RWPE2 (cell line): ENCODE measurements around the gene RAB3GAP1.
A peak's percentile ranks its signal among the peaks of the same experiment; 100 is the strongest.

Source experiments
- ATAC-seq: fragments of 200-7000 bp; cut with Tn5 transposase; 3 replicates; pipeline ENCODE4 v1.9.1; 2021; ENCODE audit warnings: low read depth
- DNase-seq: peaks from one replicate; pipeline ENCODE4 v3.0.0-alpha.2; 2020; ENCODE audit warnings: low spot score
- H3K27ac ChIP-seq: fragments of 450-650 bp; 2 replicates; pipeline ENCODE4 v1.5.1; 2017; ENCODE audit warnings: mild to moderate bottlenecking; ENCODE audit not compliant: poor library complexity, severe bottlenecking
- H3K27me3 ChIP-seq: fragments of 250-450 bp; sonication (Bioruptor Pico); 2 replicates; pipeline ENCODE4 v1.5.1; 2021; ENCODE audit warnings: mild to moderate bottlenecking, moderate library complexity; ENCODE audit not compliant: insufficient read depth, poor library complexity, severe bottlenecking
- H3K36me3 ChIP-seq: fragments of 250-450 bp; sonication (Bioruptor Pico); 2 replicates; pipeline ENCODE4 v1.5.1; 2020; ENCODE audit warnings: low read depth, mild to moderate bottlenecking, moderate library complexity
- H3K4me1 ChIP-seq: fragments of 250-450 bp; sonication (Bioruptor Pico); 2 replicates; pipeline ENCODE4 v1.5.1; 2021; ENCODE audit warnings: mild to moderate bottlenecking, moderate library complexity; ENCODE audit not compliant: insufficient read depth, poor library complexity, severe bottlenecking
- H3K4me3 ChIP-seq: fragments of 250-450 bp; sonication (Bioruptor Pico); 2 replicates; pipeline ENCODE4 v1.5.1; 2021; ENCODE audit warnings: mild to moderate bottlenecking, moderate library complexity; ENCODE audit not compliant: severe bottlenecking
- H3K9me3 ChIP-seq: fragments of 250-450 bp; sonication (Bioruptor Pico); 2 replicates; pipeline ENCODE4 v1.5.1; 2021; ENCODE audit warnings: mild to moderate bottlenecking, moderate library complexity; ENCODE audit not compliant: severe bottlenecking
- TF ChIP-seq, protein P1 (sequence below): fragments of 450-650 bp; IDR thresholded peaks from one replicate; pipeline ENCODE4 v1.5.1; 2017; ENCODE audit warnings: mild to moderate bottlenecking, moderate library complexity; ENCODE audit not compliant: poor library complexity, severe bottlenecking

Gene RAB3GAP1

DNA sequence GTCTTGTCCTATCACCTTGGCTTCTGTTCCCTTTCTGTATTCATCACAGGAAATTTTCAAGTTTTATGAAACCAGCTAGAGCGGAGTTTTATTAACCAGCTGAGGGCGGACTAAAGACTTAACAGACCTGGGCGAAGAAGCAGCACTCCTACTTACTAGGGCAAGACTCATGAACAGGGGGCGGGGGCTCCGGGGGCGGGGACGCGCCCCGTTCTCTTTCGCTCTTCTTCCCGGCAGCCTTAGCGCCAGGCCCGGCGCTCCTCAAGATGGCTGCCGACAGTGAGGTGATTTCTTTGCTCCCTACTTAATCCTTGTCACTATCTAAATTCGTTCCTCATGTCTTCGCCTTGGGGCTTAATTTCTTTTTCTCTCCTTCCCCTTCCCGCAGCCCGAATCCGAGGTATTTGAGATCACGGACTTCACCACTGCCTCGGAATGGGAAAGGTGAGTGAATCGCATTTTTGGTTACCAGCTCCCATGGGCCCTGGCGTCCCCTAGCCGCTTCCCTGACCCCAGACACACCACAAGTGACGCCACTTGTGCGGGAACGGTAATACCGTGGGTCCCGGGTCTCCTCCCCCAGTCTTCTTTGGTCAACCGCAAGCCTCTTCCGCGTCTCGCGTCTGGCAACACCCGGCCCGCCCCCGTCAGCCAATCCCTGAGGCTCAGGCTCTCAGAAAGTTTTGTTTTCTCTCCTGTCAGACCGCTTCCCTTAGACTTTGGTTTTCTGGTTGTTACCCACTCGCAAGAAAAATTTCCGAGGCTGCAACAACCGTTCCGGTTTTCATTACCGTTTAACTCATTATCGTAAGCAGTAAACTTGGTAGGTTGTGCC is at the start of gene RAB3GAP1:
Gene RAB3GAP1, plus strand, starts transcription at position 251 of the 835 bp plus-strand sequence. Its CDS starts 16 bp downstream, at position 267.
- TF ChIP-seq, protein P1, sequence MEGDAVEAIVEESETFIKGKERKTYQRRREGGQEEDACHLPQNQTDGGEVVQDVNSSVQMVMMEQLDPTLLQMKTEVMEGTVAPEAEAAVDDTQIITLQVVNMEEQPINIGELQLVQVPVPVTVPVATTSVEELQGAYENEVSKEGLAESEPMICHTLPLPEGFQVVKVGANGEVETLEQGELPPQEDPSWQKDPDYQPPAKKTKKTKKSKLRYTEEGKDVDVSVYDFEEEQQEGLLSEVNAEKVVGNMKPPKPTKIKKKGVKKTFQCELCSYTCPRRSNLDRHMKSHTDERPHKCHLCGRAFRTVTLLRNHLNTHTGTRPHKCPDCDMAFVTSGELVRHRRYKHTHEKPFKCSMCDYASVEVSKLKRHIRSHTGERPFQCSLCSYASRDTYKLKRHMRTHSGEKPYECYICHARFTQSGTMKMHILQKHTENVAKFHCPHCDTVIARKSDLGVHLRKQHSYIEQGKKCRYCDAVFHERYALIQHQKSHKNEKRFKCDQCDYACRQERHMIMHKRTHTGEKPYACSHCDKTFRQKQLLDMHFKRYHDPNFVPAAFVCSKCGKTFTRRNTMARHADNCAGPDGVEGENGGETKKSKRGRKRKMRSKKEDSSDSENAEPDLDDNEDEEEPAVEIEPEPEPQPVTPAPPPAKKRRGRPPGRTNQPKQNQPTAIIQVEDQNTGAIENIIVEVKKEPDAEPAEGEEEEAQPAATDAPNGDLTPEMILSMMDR: peak; percentile 14
- Histone ChIP-seq H3K27me3 (no peaks in the 10 kb centered on the region), H3K27ac (peak within 1 kb of the TSS; percentile 63), H3K4me1 (peaks cover 37% of the 10 kb centered on the region), H3K9me3 (no peaks in the 10 kb centered on the region), H3K4me3 (peak within 1 kb of the TSS; percentile 78), H3K36me3 (peaks cover 39% of the 10 kb centered on the region)
- peak; percentile 71 for DNase-seq
- peak; percentile 87 for ATAC-seq

DNA sequence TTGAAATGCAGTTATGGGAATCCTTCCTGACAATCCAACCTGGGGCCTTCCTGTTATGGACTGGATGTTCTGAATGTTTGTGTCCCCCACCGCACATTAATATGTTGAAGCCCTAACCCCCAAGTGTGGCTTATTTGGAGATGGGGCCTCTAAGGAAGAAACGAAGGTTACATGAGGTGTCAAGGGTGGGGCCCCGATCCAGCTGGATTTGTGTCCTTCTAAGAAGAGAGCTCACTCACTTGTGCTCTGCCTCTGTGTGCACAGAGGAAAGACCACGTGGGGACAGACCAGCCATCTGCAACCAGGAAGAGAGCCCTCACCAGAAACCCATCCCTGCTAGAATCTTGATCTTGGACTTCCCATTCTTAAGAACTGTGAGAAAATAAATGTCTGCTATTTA is 49.3 kb upstream of the RAB3GAP1 start:
- Histone ChIP-seq H3K27me3 (peaks cover 7% of the 10 kb centered on the region), H3K36me3 (no peaks in the 10 kb centered on the region), H3K27ac (no peak overlapping the region), H3K4me1 (no peaks in the 10 kb centered on the region), H3K4me3 (no peak overlapping the region), H3K9me3 (peaks cover 3% of the 10 kb centered on the region)
- no peak for DNase-seq
- TF ChIP-seq, protein P1: no peak
- ATAC-seq: no peak

DNA sequence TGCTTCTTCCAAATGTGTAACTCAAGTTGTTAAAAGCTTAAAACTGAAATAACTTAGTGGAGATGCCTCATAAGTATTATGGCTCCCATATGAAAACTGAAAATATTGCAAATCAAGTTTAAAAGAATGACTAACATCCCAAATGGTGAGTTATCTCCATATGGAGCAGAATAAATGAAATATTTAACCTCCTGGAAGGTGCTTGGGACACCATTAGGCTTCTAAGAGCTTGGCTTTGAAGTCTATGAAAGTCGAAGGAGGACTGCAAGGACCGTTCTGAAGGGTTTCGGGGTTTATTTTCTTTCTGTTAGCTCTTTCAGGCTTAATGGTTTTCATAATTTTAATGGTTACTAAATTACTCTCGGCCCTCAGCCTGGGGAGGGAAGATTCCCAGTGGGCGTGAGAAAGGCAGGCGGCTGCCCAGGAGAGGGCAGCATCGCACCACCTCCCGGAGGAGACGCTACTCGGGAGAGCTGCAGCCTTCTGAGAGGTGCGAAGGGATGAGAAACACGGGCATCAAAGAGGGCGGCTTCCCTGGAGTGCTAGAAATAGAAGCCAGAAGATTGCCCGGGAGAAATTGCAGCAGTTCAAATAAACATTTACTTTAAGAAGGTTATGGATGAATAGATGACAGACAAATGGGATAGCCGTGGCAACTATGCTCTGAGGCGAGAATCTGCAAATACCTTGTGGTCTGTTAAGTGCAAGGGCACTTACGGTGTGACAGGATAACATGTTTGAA is 47.9 kb upstream of the RAB3GAP1 start:
- H3K36me3 ChIP-seq: no peaks in the 10 kb centered on the region
- TF ChIP-seq, protein P1: peak; percentile 97
- no peak overlapping the region for H3K27ac ChIP-seq
- H3K4me1 ChIP-seq: no peaks in the 10 kb centered on the region
- H3K4me3 ChIP-seq: no peak overlapping the region
- peaks cover 3% of the 10 kb centered on the region for H3K9me3 ChIP-seq
- ATAC-seq: peak; percentile 98
- DNase-seq: peak; percentile 51
- H3K27me3 ChIP-seq: peaks cover 7% of the 10 kb centered on the region

DNA sequence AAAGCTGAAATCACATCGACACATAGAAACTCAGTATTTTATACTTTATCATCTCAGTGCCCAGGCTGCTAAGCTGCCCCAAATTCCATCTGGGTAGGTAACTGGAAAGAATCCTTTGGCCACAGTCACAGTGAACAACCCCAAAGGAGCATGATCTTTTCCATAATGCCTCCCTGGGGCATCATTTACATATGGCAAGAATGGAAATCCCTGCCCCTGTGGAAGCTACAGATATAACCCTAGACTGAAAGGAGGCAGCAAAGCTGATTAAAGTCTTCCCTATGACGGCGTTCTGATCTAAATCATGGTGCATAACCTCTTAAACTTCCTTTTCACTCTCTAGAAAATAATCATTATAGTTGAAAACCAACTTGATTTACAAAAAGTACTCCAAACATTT is 46.3 kb upstream of the RAB3GAP1 start:
- DNase-seq: no peak
- H3K4me1 ChIP-seq: no peaks in the 10 kb centered on the region
- TF ChIP-seq, protein P1: no peak
- no peak overlapping the region for H3K4me3 ChIP-seq
- peaks cover 3% of the 10 kb centered on the region for H3K9me3 ChIP-seq
- H3K27me3 ChIP-seq: peaks cover 7% of the 10 kb centered on the region
- no peak for ATAC-seq
- H3K27ac ChIP-seq: no peak overlapping the region
- H3K36me3 ChIP-seq: no peaks in the 10 kb centered on the region
